HCT116 (cell line): Measurements from ENCODE around the gene C14orf132. TPM values are rescaled to one million over a fixed set of nuclear protein-coding genes. Genes with fewer than 3 reads are reported as not detected.

Source experiments
- ATAC-seq: fragments of 200-7000 bp; cut with Tn5 transposase; 2 replicates; pipeline ENCODE4 v1.9.1; 2020; ENCODE audit warnings: mild to moderate bottlenecking, moderate library complexity
- BruUV-seq: library from RNA; stranded (reverse); fragments of 400-500 nt; replicated peaks from 2 replicates; lab custom pipeline; 2021; lab: Mats Ljungman, UMichigan
- CTCF ChIA-PET: fragments of 300-600 bp; sonication (Branson Sonifier 250); formaldehyde crosslinking; loops from one replicate; lab custom pipeline; 2021; ENCODE audit warnings: antibody characterized with exemption; lab: Charles Lee
- POLR2A ChIA-PET: fragments of 300-600, 350-600 bp; sonication (Branson Sonifier 250); formaldehyde crosslinking; loops from one replicate; lab custom pipeline; 2021; ENCODE audit warnings: antibody characterized with exemption; lab: Charles Lee
- RAD21 ChIA-PET, 2 experiments: fragments of 300-600 bp; sonication (Branson Sonifier 250); formaldehyde crosslinking; loops; one replicate each; lab custom pipeline; 2023; ENCODE audit warnings: low total read pairs in 2 of 2; ENCODE audit not compliant: uncharacterized antibody in 2 of 2, unreplicated experiment in 2 of 2, low non-redundant PET in 1 of 2; lab: Charles Lee
- DNase-seq: peaks from one replicate; pipeline ENCODE4 v3.0.0-alpha.2; 2010; ENCODE audit warnings: low read depth, low spot score
- H2AFZ ChIP-seq: fragments of 200-600 bp; shearing (Covaris generic), sonication (generic); 2 replicates; pipeline ENCODE4 v1.6.1; 2017; ENCODE audit warnings: low read depth, mixed run types, mixed read lengths, antibody characterized with exemption, low read length; ENCODE audit not compliant: poor library complexity, severe bottlenecking
- H3K27ac ChIP-seq: 2 replicates; pipeline ENCODE4 v1.5.1; 2012; ENCODE audit warnings: low read depth, low read length
- H3K27me3 ChIP-seq: fragments of 200-600 bp; sonication (generic); 2 replicates; pipeline ENCODE4 v1.6.1; 2016; ENCODE audit warnings: mixed run types, low read length, mixed read lengths; ENCODE audit not compliant: insufficient read depth
- H3K36me3 ChIP-seq, 2 experiments: fragments of 200-500 bp in 1 of 2; fragments of 200-600 bp in 1 of 2; sonication (Bioruptor generic) in 1 of 2; sonication (generic) in 1 of 2; 2 replicates each; pipeline versions ENCODE4 v1.5.1 to v1.6.1; 2014 to 2016; ENCODE audit warnings: low read length in 2 of 2, inconsistent platforms in 1 of 2, mixed read lengths in 1 of 2, mixed run types in 1 of 2; ENCODE audit not compliant: insufficient read depth in 2 of 2, control insufficient read depth in 1 of 2
- H3K4me1 ChIP-seq, 2 experiments: fragments of 200-600 bp in 1 of 2; sonication (generic) in 1 of 2; 2 replicates each; pipeline versions ENCODE4 v1.5.1 to v1.6.1; 2012 to 2017; ENCODE audit warnings: low read length in 2 of 2, inconsistent platforms in 1 of 2, mild to moderate bottlenecking in 1 of 2, mixed read lengths in 1 of 2, mixed run types in 1 of 2, moderate library complexity in 1 of 2; ENCODE audit not compliant: insufficient read depth in 2 of 2, control insufficient read depth in 1 of 2
- H3K4me2 ChIP-seq: fragments of 200-600 bp; sonication (generic); 2 replicates; pipeline ENCODE4 v1.6.1; 2017; ENCODE audit warnings: mixed run types, low read length, mixed read lengths
- H3K4me3 ChIP-seq, 2 experiments: fragments of 200-600 bp in 1 of 2; sonication (generic) in 1 of 2; replicated peaks in 1 of 2; 2 replicates each; pipeline ENCODE4 v1.5.1; 2011 to 2016; ENCODE audit warnings: low read length in 2 of 2, control low read depth in 1 of 2, low read depth in 1 of 2, mild to moderate bottlenecking in 1 of 2, mixed read lengths in 1 of 2, mixed run types in 1 of 2
- H3K79me2 ChIP-seq: fragments of 200-600 bp; sonication (generic); 2 replicates; pipeline ENCODE4 v1.6.1; 2017; ENCODE audit warnings: mild to moderate bottlenecking, mixed run types, low read length, moderate library complexity, mixed read lengths; ENCODE audit not compliant: insufficient read depth
- H3K9ac ChIP-seq: fragments of 200-600 bp; sonication (generic); 2 replicates; pipeline ENCODE4 v1.6.1; 2016; ENCODE audit warnings: low read length, mixed read lengths
- H3K9me2 ChIP-seq: fragments of 200-600 bp; sonication (generic), shearing (Covaris generic); 2 replicates; pipeline ENCODE4 v1.6.1; 2017; ENCODE audit warnings: mixed run types, mild to moderate bottlenecking, moderate library complexity; ENCODE audit not compliant: insufficient read depth
- H3K9me3 ChIP-seq, 2 experiments: fragments of 200-500 bp in 1 of 2; fragments of 200-600 bp in 1 of 2; sonication (Bioruptor generic) in 1 of 2; sonication (generic) in 1 of 2; 2 replicates each; pipeline ENCODE4 v1.6.1; 2014 to 2017; ENCODE audit warnings: low read length in 2 of 2, mixed read lengths in 2 of 2, inconsistent platforms in 1 of 2, low read depth in 1 of 2, mild to moderate bottlenecking in 1 of 2, mixed run types in 1 of 2, moderate library complexity in 1 of 2; ENCODE audit not compliant: control insufficient read depth in 1 of 2, insufficient read depth in 1 of 2
- H4K20me1 ChIP-seq: fragments of 200-600 bp; sonication (generic), shearing (Covaris generic); 2 replicates; pipeline ENCODE4 v1.6.1; 2017; ENCODE audit warnings: mixed run types, mild to moderate bottlenecking, moderate library complexity; ENCODE audit not compliant: insufficient read depth
- CBX3 ChIP-seq: IDR thresholded peaks from 2 replicates; pipeline ENCODE4 v1.6.1; 2012; ENCODE audit warnings: low read depth
- CEBPB ChIP-seq: IDR thresholded peaks from 2 replicates; pipeline ENCODE4 v1.6.1; 2012; ENCODE audit warnings: low read depth
- EGR1 ChIP-seq: IDR thresholded peaks from 2 replicates; pipeline ENCODE4 v1.6.1; 2012; ENCODE audit warnings: low read depth
- ELF1 ChIP-seq: IDR thresholded peaks from 2 replicates; pipeline ENCODE4 v1.6.1; 2012; ENCODE audit warnings: low read depth, borderline replicate concordance
- EZH2phosphoT487 ChIP-seq: fragments of 200-600 bp; IDR thresholded peaks from 2 replicates; pipeline ENCODE4 v1.6.1; 2018; ENCODE audit warnings: antibody characterized with exemption, borderline replicate concordance
- FOSL1 ChIP-seq: IDR thresholded peaks from 2 replicates; pipeline ENCODE4 v1.6.1; 2012; ENCODE audit warnings: low read depth
- JUND ChIP-seq: IDR thresholded peaks from 2 replicates; pipeline ENCODE4 v1.6.1; 2012
- SRF ChIP-seq: IDR thresholded peaks from 2 replicates; pipeline ENCODE4 v1.6.1; 2012; ENCODE audit warnings: low read depth
- YY1 ChIP-seq: IDR thresholded peaks from 2 replicates; pipeline ENCODE4 v1.6.1; 2011; ENCODE audit warnings: low read length, low read depth, moderate library complexity, mild to moderate bottlenecking; ENCODE audit not compliant: insufficient replicate concordance; ENCODE audit errors: extremely low read depth
- ZFX ChIP-seq: fragments of 450-650 bp; IDR thresholded peaks from 2 replicates; pipeline ENCODE4 v1.6.1; 2017
- ZNF274 ChIP-seq: fragments of 200-500 bp; sonication (Bioruptor generic); IDR thresholded peaks from 2 replicates; pipeline ENCODE4 v1.6.1; 2014; ENCODE audit warnings: mild to moderate bottlenecking, low read depth, low read length, inconsistent platforms
- intact Hi-C: fragments of 100-400 bp; cut with micrococcal nuclease; formaldehyde crosslinking; loops from 2 replicates; pipeline ENCODE4 v1.10.0; 2022
- total RNA-seq: library from RNA; stranded (reverse); gene quantifications from one replicate; pipeline ENCODE4 v1.2.1, GENCODE V29; 2021; ENCODE audit not compliant: unreplicated experiment
- TF ChIP-seq, protein P1 (sequence below): IDR thresholded peaks from 2 replicates; pipeline ENCODE4 v1.6.1; 2011; ENCODE audit warnings: mild to moderate bottlenecking, low read length, moderate library complexity; ENCODE audit not compliant: insufficient replicate concordance; ENCODE audit errors: extremely low read depth
- TF ChIP-seq, protein P2 (sequence below), 3 experiments: fragments of 200-600 bp in 1 of 3; sonication (generic) in 1 of 3; IDR thresholded peaks in 2 of 3; conservative IDR thresholded peaks in 1 of 3; 2 replicates each; pipeline ENCODE4 v1.5.1; 2012 to 2017; ENCODE audit warnings: low read depth in 2 of 3, low read length in 2 of 3, antibody characterized with exemption in 1 of 3, borderline replicate concordance in 1 of 3, control low read depth in 1 of 3, mild to moderate bottlenecking in 1 of 3, mixed read lengths in 1 of 3, mixed run types in 1 of 3, moderate library complexity in 1 of 3; ENCODE audit not compliant: insufficient read depth in 1 of 3

C14orf132 gene
- total RNA-seq, 1 experiment from 2014 or later: 3.4 TPM

DNA sequence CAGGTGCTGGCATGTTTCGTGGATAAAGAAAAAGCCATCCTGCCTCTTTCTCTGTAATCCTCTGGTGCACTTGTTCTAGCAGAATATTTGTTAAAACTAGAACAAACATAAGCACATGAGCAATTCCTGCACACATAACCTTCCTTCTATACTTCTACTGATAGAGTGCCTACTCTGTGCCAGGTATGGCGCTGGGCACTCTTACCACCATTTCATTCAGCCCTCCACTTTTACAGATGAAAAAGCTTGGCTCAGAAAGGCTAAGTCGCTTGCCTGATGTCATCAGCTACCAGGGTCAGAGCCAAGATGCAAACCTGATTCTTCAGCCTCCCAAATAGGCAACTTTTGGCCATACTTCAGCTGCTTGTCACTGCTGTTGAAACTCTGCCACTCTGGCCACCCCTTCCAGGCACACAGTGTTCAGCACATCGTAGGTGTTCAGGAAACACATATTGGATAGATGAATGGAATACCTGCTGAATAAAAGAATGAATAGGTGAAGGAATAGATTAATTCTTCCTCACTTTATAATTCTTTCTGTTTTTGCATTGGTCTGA, 10.0 kb upstream of the C14orf132 start:
- H3K36me3 ChIP-seq: no peaks in the 10 kb centered on the region
- POLR2A ChIA-PET: no interaction called here
- H3K4me2 ChIP-seq: no peak overlapping the region
- no peaks in the 10 kb centered on the region for H3K79me2 ChIP-seq
- H4K20me1 ChIP-seq: no peaks in the 10 kb centered on the region
- RAD21 ChIA-PET: no interaction called here
- H3K4me1 ChIP-seq: no peaks in the 10 kb centered on the region
- DNase-seq: no peak
- BruUV-seq: no TSS peak
- no peaks in the 10 kb centered on the region for H3K9me3 ChIP-seq
- no peak overlapping the region for H2AFZ ChIP-seq
- no peak overlapping the region for H3K27ac ChIP-seq
- H3K4me3 ChIP-seq: no peak overlapping the region
- CTCF ChIA-PET: no interaction called here
- TF ChIP-seq, protein P1, sequence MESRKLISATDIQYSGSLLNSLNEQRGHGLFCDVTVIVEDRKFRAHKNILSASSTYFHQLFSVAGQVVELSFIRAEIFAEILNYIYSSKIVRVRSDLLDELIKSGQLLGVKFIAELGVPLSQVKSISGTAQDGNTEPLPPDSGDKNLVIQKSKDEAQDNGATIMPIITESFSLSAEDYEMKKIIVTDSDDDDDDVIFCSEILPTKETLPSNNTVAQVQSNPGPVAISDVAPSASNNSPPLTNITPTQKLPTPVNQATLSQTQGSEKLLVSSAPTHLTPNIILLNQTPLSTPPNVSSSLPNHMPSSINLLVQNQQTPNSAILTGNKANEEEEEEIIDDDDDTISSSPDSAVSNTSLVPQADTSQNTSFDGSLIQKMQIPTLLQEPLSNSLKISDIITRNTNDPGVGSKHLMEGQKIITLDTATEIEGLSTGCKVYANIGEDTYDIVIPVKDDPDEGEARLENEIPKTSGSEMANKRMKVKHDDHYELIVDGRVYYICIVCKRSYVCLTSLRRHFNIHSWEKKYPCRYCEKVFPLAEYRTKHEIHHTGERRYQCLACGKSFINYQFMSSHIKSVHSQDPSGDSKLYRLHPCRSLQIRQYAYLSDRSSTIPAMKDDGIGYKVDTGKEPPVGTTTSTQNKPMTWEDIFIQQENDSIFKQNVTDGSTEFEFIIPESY: no peak
- TF ChIP-seq CBX3 (no peak), EZH2phosphoT487 (no peak), CEBPB (no peak), ZNF274 (no peak), SRF (no peak), JUND (no peak)
- TF ChIP-seq, all 23 proteins: peak for 0
- H3K9ac ChIP-seq: no peak overlapping the region
- intact Hi-C loops: no loop called here
- H3K27me3 ChIP-seq: peaks cover 28% of the 10 kb centered on the region
- H3K9me2 ChIP-seq: no peaks in the 10 kb centered on the region
- no peak for ATAC-seq

DNA sequence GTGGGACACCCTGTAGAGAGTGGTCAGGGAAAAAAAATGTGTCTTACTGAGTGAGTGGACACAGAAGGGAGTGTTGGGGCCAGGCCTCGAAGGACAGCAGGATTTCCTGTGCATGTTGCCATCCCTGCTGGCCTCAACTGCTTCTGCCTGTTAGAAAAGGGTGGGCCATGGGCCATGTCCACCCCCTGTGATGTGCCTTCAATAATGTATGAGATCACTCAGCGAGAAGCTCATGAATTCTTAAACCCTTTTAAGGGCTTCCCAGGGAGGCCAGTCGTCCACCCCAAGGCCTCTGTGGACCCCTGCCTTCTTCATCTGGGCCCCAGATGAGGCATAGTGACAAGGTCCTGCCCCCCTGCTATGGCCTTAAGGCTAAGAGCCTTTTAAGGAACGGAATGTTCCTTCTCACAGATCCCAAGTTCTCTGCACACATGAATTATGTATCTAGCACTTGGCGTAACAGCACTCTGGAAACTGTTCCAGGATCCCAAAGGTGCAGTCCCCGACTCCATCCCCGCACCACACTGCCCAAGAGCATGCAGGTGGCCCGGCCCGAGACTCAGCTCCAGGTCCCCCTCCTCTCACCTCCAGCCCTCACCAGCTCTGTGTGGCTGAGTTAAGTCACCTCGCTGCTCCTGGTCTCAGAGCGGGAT, 8.9 kb upstream of the C14orf132 start:
- intact Hi-C loops: no loop called here
- TF ChIP-seq, protein P1: no peak
- no peak for TF ChIP-seq FOSL1
- TF ChIP-seq YY1: no peak
- no peak for TF ChIP-seq SRF
- TF ChIP-seq ZFX: no peak
- no peak for TF ChIP-seq ZNF274
- no peak for TF ChIP-seq EZH2phosphoT487
- TF ChIP-seq EGR1: no peak
- TF ChIP-seq, protein P2, sequence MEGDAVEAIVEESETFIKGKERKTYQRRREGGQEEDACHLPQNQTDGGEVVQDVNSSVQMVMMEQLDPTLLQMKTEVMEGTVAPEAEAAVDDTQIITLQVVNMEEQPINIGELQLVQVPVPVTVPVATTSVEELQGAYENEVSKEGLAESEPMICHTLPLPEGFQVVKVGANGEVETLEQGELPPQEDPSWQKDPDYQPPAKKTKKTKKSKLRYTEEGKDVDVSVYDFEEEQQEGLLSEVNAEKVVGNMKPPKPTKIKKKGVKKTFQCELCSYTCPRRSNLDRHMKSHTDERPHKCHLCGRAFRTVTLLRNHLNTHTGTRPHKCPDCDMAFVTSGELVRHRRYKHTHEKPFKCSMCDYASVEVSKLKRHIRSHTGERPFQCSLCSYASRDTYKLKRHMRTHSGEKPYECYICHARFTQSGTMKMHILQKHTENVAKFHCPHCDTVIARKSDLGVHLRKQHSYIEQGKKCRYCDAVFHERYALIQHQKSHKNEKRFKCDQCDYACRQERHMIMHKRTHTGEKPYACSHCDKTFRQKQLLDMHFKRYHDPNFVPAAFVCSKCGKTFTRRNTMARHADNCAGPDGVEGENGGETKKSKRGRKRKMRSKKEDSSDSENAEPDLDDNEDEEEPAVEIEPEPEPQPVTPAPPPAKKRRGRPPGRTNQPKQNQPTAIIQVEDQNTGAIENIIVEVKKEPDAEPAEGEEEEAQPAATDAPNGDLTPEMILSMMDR (IDR thresholded peaks at IDR 0.05 in 2 of 3, conservative IDR thresholded peaks at IDR 0.05 in 1 of 3; ENCODE audit: borderline replicate concordance in 1 of 3, insufficient read depth in 1 of 3, low read depth in 2 of 3, low read length in 2 of 3): no peak
- no peak for TF ChIP-seq ELF1
- RAD21 ChIA-PET: no interaction called here
- Histone ChIP-seq H3K9me3 (no peaks in the 10 kb centered on the region), H3K27me3 (peaks cover 28% of the 10 kb centered on the region), H3K9ac (no peak overlapping the region), H2AFZ (no peak overlapping the region), H3K79me2 (no peaks in the 10 kb centered on the region), H4K20me1 (no peaks in the 10 kb centered on the region), H3K27ac (no peak overlapping the region), H3K4me3 (no peak overlapping the region), H3K9me2 (no peaks in the 10 kb centered on the region), H3K4me1 (no peaks in the 10 kb centered on the region), H3K36me3 (no peaks in the 10 kb centered on the region), H3K4me2 (no peak overlapping the region)
- POLR2A ChIA-PET: no interaction called here
- no TSS peak for BruUV-seq
- CTCF ChIA-PET: no interaction called here
- DNase-seq (no peak), ATAC-seq (no peak)
